Stimulated activated naive CD8-positive, alpha-beta T cell treated with anti-CD3 and anti-CD28 coated beads, Interleukin-15, Interleukin-2, amounts not matched to agents 100 ng/mL and 50 ng/mL, for 24 hours (primary cell): Measurements from ENCODE around the gene AGAP1.
"Not testable (repeated sequence)": the region's sequence is repeated elsewhere in the genome, so short reads cannot be mapped to it uniquely, and the experiment has no call there.

ENCODE experiments used
- H3K27ac Mint-ChIP-seq: one replicate; pipeline ENCODE4 v1.8.0; 2021; ENCODE audit warnings: mild to moderate bottlenecking, mixed read lengths
- H3K27me3 Mint-ChIP-seq: one replicate; pipeline ENCODE4 v1.8.0; 2021; ENCODE audit warnings: mixed read lengths
- H3K36me3 Mint-ChIP-seq: one replicate; pipeline ENCODE4 v1.8.0; 2021; ENCODE audit warnings: low read depth, mixed read lengths
- H3K4me1 Mint-ChIP-seq: one replicate; pipeline ENCODE4 v1.8.0; 2021; ENCODE audit warnings: low read depth, mixed read lengths
- H3K4me3 Mint-ChIP-seq: one replicate; pipeline ENCODE4 v1.8.0; 2021; ENCODE audit warnings: mild to moderate bottlenecking, mixed read lengths
- H3K9me3 Mint-ChIP-seq: one replicate; pipeline ENCODE4 v1.8.0; 2021; ENCODE audit warnings: mixed read lengths

Gene AGAP1

GRCh38 chr2:236141616-236142015, 647.8 kb downstream of the AGAP1 start:
- H3K9me3 Mint-ChIP-seq, H3K4me1 Mint-ChIP-seq, H3K4me3 Mint-ChIP-seq, H3K27ac Mint-ChIP-seq, H3K36me3 Mint-ChIP-seq: not testable (repeated sequence)
- H3K27me3 Mint-ChIP-seq = peaks cover 25% of the 10 kb centered on the region

GRCh38 chr2:236143811-236144210, 650.0 kb downstream of the AGAP1 start:
- no peaks in the 10 kb centered on the region for H3K36me3 Mint-ChIP-seq
- H3K4me3 Mint-ChIP-seq = no peak overlapping the region
- H3K4me1 Mint-ChIP-seq = no peaks in the 10 kb centered on the region
- H3K27ac Mint-ChIP-seq = no peak overlapping the region
- no peaks in the 10 kb centered on the region for H3K9me3 Mint-ChIP-seq
- peaks cover 25% of the 10 kb centered on the region for H3K27me3 Mint-ChIP-seq

GRCh38 chr2:236146436-236146835, 652.6 kb downstream of the AGAP1 start:
- H3K27ac Mint-ChIP-seq = no peak overlapping the region
- H3K9me3 Mint-ChIP-seq = peaks cover 4% of the 10 kb centered on the region
- no peak overlapping the region for H3K4me3 Mint-ChIP-seq
- H3K36me3 Mint-ChIP-seq = no peaks in the 10 kb centered on the region
- H3K4me1 Mint-ChIP-seq = no peaks in the 10 kb centered on the region
- peaks cover 21% of the 10 kb centered on the region for H3K27me3 Mint-ChIP-seq

- Mint-ChIP-seq H3K27me3 (peaks cover 30% of the 10 kb centered on the region), H3K36me3 (no peaks in the 10 kb centered on the region), H3K4me3 (no peak overlapping the region), H3K4me1 (no peaks in the 10 kb centered on the region), H3K27ac (no peak overlapping the region), H3K9me3 (peaks cover 10% of the 10 kb centered on the region)
Measured at GRCh38 chr2:236155406-236155805, 661.6 kb downstream of the AGAP1 start.

DNA sequence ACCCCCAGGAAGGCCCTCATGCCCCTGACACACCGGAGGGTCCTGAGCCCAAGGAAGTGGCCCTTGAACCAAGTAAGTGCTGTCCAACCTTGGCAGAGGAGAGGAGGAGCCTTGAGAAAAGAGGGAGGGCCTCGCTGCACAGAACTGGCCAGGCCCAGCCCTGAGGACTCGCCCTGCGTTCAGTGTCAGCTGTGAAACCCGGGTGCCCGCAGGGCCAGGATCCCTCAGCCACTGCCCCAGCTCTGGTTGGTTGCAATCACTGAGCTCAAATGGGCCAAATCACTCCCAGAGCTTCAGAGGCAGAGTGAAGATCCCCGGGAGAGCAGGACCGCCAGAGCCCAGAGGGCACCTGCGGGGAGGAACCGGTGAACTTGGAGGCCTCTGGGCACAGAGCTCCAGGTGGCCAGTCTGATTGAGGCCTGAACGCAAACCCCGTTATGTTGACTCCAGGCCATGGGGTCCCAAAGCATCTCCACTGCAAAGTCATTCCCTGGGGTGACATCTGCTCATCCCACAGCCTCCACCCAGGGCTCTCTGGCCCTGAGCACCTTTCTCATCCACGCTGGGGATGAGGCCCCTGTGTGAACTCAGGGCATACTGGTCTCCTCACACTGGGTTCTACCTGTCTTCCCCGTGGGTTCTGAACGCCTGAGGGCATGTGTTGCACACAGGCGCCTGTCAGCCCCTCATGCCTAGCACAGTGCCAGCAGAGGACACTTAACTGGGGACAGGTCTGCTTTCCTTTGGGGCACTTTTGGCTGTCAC, 662.4 kb downstream of the AGAP1 start:
- Mint-ChIP-seq H3K4me3 (no peak overlapping the region), H3K27ac (no peak overlapping the region), H3K4me1 (no peaks in the 10 kb centered on the region), H3K9me3 (peaks cover 10% of the 10 kb centered on the region), H3K36me3 (no peaks in the 10 kb centered on the region), H3K27me3 (peaks cover 33% of the 10 kb centered on the region)

DNA sequence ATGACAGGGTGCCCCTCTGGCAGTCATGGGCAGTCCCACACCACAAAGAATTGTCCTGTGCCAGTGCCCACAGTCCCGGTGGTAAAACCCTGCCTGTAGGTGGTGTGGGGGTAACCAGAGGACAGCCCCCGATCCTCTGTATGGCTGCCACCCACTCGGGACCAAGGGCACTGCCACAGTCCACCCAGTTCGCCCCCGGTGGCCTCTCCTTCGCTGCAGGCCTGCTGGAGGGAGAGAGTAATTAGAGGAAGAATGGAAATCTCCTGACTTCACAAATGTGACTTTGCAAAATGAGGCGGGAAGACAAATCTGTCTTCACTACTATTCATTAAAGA, 663.0 kb downstream of the AGAP1 start:
- Mint-ChIP-seq H3K36me3 (no peaks in the 10 kb centered on the region), H3K27ac (no peak overlapping the region), H3K4me1 (no peaks in the 10 kb centered on the region), H3K27me3 (peaks cover 39% of the 10 kb centered on the region), H3K4me3 (no peak overlapping the region), H3K9me3 (peaks cover 10% of the 10 kb centered on the region)

GRCh38 chr2:236157366-236157765, 663.5 kb downstream of the AGAP1 start:
- H3K27me3 Mint-ChIP-seq = peaks cover 44% of the 10 kb centered on the region
- no peaks in the 10 kb centered on the region for H3K36me3 Mint-ChIP-seq
- no peak overlapping the region for H3K27ac Mint-ChIP-seq
- H3K9me3 Mint-ChIP-seq = peaks cover 10% of the 10 kb centered on the region
- H3K4me3 Mint-ChIP-seq = no peak overlapping the region
- no peaks in the 10 kb centered on the region for H3K4me1 Mint-ChIP-seq

DNA sequence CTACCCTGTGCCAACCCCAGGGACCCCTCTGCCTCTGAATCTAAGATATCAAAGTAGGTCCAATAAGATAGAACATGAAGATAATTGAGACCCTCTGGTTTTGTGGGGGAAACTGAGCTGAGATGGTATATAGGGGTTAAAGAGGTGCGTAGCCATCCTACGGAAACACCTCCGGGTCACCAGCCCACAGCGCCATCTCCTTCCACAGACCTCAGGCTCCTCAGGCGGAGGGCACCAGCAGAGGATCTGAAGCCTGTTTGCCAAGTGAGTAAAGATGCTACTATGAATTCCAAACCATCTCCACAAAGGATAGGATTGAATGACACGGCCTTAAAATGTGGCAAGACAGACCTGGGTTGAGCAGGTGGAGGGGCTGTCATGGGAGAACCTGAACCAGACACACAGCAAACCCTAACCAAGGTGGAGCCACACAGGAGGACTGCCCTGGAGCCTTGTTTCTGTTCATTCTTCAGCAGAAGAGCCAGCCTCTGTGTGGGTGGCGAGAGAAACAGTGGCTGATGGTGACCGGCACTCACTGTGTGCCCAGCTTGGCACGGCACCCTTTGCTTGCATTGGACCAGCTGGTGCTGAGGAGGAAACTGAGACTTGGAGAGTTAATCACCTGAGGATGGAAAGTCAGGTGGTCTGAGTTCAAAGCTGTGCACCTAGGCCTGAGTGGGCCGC, 664.1 kb downstream of the AGAP1 start:
- Mint-ChIP-seq H3K9me3 (peaks cover 10% of the 10 kb centered on the region), H3K4me1 (no peaks in the 10 kb centered on the region), H3K27ac (no peak overlapping the region), H3K4me3 (no peak overlapping the region), H3K27me3 (peaks cover 50% of the 10 kb centered on the region), H3K36me3 (no peaks in the 10 kb centered on the region)

- Mint-ChIP-seq H3K4me3 (no peak overlapping the region), H3K36me3 (no peaks in the 10 kb centered on the region), H3K27me3 (peaks cover 45% of the 10 kb centered on the region)
Measured at GRCh38 chr2:236158969-236159777, 665.3 kb downstream of the AGAP1 start.

GRCh38 chr2:236159778-236160170, 665.9 kb downstream of the AGAP1 start:
- H3K36me3 Mint-ChIP-seq = no peaks in the 10 kb centered on the region
- H3K4me3 Mint-ChIP-seq = no peak overlapping the region
- H3K9me3 Mint-ChIP-seq = no peaks in the 10 kb centered on the region
- no peak overlapping the region for H3K27ac Mint-ChIP-seq
- H3K4me1 Mint-ChIP-seq = peaks cover 2% of the 10 kb centered on the region
- H3K27me3 Mint-ChIP-seq = peaks cover 41% of the 10 kb centered on the region

More at GRCh38 chr2:236158969-236159777, 665.3 kb downstream of the AGAP1 start:
- Mint-ChIP-seq H3K4me1 (no peaks in the 10 kb centered on the region), H3K9me3 (peaks cover 5% of the 10 kb centered on the region), H3K27ac (no peak overlapping the region)

DNA sequence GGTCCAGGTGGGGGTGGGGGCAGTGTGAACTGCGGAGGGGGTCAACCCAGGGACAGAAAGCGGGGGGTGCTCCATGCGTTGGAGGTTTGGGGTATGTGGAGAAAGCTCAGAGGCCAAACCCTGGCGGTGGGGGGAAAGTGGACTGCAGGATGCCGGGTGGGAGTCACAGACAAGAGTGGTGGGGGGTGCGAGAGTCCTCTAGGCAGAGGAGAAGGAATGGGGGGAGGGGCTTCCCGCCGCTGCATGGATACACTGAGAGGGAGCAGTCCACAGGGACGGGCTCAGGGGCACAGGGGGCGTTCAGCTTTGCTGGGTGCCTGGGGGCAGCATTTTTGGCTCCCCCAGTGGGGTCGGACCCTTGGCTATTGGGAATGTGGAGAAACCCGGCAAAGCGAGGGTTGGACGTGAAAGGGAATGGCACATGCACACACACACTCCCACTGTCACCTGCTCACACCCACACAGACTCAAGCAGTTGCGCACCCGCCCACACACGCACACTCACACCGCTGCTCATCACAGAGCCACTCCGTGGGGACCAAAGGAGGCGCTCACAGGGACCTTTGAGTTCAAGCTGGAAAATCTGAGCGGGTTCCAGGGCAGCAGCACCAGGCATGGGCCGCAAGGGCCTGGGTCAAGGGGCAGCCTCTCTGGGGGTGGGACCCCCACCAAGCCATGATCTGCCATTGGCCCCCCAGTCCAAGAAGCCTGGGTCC, 666.7 kb downstream of the AGAP1 start:
- H3K4me1 Mint-ChIP-seq = peaks cover 6% of the 10 kb centered on the region
- H3K27me3 Mint-ChIP-seq = peaks cover 49% of the 10 kb centered on the region
- no peaks in the 10 kb centered on the region for H3K36me3 Mint-ChIP-seq
- H3K27ac Mint-ChIP-seq = no peak overlapping the region
- no peak overlapping the region for H3K4me3 Mint-ChIP-seq
- H3K9me3 Mint-ChIP-seq = no peaks in the 10 kb centered on the region

DNA sequence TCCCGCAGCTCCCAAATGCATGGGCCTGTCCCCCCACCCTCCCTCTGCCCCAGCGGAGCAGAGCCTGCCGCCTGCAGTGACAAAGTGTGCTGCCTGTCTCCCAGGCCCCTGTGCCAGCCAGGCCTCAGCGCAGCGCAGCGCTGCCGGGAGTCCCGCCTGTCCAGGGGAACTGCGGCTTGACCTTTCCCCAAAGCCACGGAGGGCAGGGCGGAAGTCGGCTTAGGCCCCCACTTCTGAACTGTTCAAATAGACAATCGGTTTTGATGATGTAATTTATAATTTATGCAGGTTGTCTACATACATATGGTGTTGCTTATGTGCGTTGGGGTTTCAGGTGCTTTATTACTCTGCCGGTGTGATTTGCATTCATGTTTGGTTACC, 667.2 kb downstream of the AGAP1 start:
- H3K27me3 Mint-ChIP-seq = peaks cover 54% of the 10 kb centered on the region
- H3K4me3 Mint-ChIP-seq = no peak overlapping the region
- no peak overlapping the region for H3K27ac Mint-ChIP-seq
- no peaks in the 10 kb centered on the region for H3K36me3 Mint-ChIP-seq
- H3K9me3 Mint-ChIP-seq = no peaks in the 10 kb centered on the region
- H3K4me1 Mint-ChIP-seq = peaks cover 6% of the 10 kb centered on the region

- no peaks in the 10 kb centered on the region for H3K9me3 Mint-ChIP-seq
- no peak overlapping the region for H3K27ac Mint-ChIP-seq
- peaks cover 58% of the 10 kb centered on the region for H3K27me3 Mint-ChIP-seq
- H3K4me1 Mint-ChIP-seq = peaks cover 10% of the 10 kb centered on the region
- no peak overlapping the region for H3K4me3 Mint-ChIP-seq
- H3K36me3 Mint-ChIP-seq = no peaks in the 10 kb centered on the region
Measured at GRCh38 chr2:236161531-236161930, 667.7 kb downstream of the AGAP1 start.

GRCh38 chr2:236162031-236162845, 668.4 kb downstream of the AGAP1 start:
- Mint-ChIP-seq H3K4me1 (peaks cover 14% of the 10 kb centered on the region), H3K9me3 (no peaks in the 10 kb centered on the region), H3K36me3 (no peaks in the 10 kb centered on the region), H3K27ac (no peak overlapping the region), H3K27me3 (peaks cover 57% of the 10 kb centered on the region), H3K4me3 (no peak overlapping the region)
